K562 (cell line): Measurements from ENCODE around the gene DDX54. TPM values are rescaled to one million over a fixed set of nuclear protein-coding genes. Genes with fewer than 3 reads are reported as not detected.

Experiments
- BHLHE40 ChIP-seq: IDR thresholded peaks from 2 replicates; pipeline ENCODE4 v1.6.1; 2011; ENCODE audit warnings: low read length, improper control_type of control experiment
- HNRNPLL ChIP-seq: fragments of 200-400 bp; formaldehyde crosslinking; IDR thresholded peaks from 2 replicates; pipeline ENCODE4 v1.6.1; 2017; ENCODE audit warnings: low read length, low read depth, mild to moderate bottlenecking; ENCODE audit not compliant: poor library complexity, severe bottlenecking
- KAT2B ChIP-seq: IDR thresholded peaks from one replicate; pipeline ENCODE4 v1.6.1; 2012; ENCODE audit warnings: low read depth, mild to moderate bottlenecking, control low read depth, inconsistent platforms, low read length, moderate library complexity
- MTA2 ChIP-seq: fragments of 450-650 bp; IDR thresholded peaks from 2 replicates; pipeline ENCODE4 v1.6.1; 2016; ENCODE audit warnings: low read depth
- NFE2 ChIP-seq: IDR thresholded peaks from 2 replicates; pipeline ENCODE4 v1.6.1; 2014; ENCODE audit warnings: antibody characterized with exemption, low read depth
- NONO ChIP-seq, 2 experiments: fragments of 200-400 bp in 1 of 2; fragments of 450-650 bp in 1 of 2; formaldehyde crosslinking in 1 of 2; IDR thresholded peaks; 2 replicates each; pipeline ENCODE4 v1.6.1; 2017; ENCODE audit warnings: low read depth in 2 of 2, mild to moderate bottlenecking in 2 of 2, moderate library complexity in 2 of 2, low read length in 1 of 2
- SP2 ChIP-seq: IDR thresholded peaks from 2 replicates; pipeline ENCODE4 v1.6.1; 2011; ENCODE audit warnings: mild to moderate bottlenecking, low read depth, low read length, moderate library complexity; ENCODE audit not compliant: poor library complexity, severe bottlenecking; ENCODE audit errors: extremely low read depth
- SRSF1 ChIP-seq: fragments of 200-400 bp; formaldehyde crosslinking; IDR thresholded peaks from 2 replicates; pipeline ENCODE4 v1.6.1; 2017; ENCODE audit warnings: mild to moderate bottlenecking, low read depth, low read length, moderate library complexity
- STAG1 ChIP-seq: sonication (generic); formaldehyde crosslinking; IDR thresholded peaks from 2 replicates; pipeline ENCODE4 v1.5.0; 2020; ENCODE audit warnings: missing genetic modification reagents, borderline replicate concordance
- TAF1 ChIP-seq: IDR thresholded peaks from 2 replicates; pipeline ENCODE4 v1.6.1; 2011; ENCODE audit warnings: mild to moderate bottlenecking, low read length, moderate library complexity; ENCODE audit not compliant: insufficient read depth, control insufficient read depth, severe bottlenecking; ENCODE audit errors: extremely low read depth
- TEAD1 ChIP-seq, 2 experiments: fragments of 450-650 bp in 1 of 2; sonication (generic) in 1 of 2; formaldehyde crosslinking; IDR thresholded peaks; 2 replicates each; pipeline versions ENCODE4 v1.4.0 to v1.8.0; 2020 to 2022; ENCODE audit warnings: mild to moderate bottlenecking in 2 of 2, missing genetic modification reagents in 1 of 2
- ZC3H11A ChIP-seq: IDR thresholded peaks from 2 replicates; pipeline ENCODE4 v1.6.1; 2012; ENCODE audit warnings: low read depth, low read length, improper control_type of control experiment
- ZSCAN32 ChIP-seq: fragments of 450-650 bp; formaldehyde crosslinking; IDR thresholded peaks from 2 replicates; pipeline ENCODE4 v1.4.0; 2020; ENCODE audit warnings: mild to moderate bottlenecking, moderate library complexity
- polyA plus RNA-seq, 8 experiments: library from polyadenylated mRNA; depleted of rRNA in 4 of 8; stranded (reverse) in 5 of 8; unstranded in 3 of 8; fragments of >200 nt; fragmentation: Nextera tagmentation in 2 of 8; fragmentation: Illumina TruSeq in 1 of 8; extraction: Ambion mirVana in 2 of 8; extraction: Trizol in 1 of 8; gene quantifications; 2 replicates each; pipeline versions ENCODE4 v1.2.1 to v1.2.3, GENCODE V29; 2011 to 2014; ENCODE audit warnings: inconsistent platforms in 1 of 8, missing spikeins in 1 of 8
- total RNA-seq, 7 experiments: library from RNA; depleted of rRNA in 6 of 7; stranded (reverse); fragments of >200 nt in 6 of 7; fragmentation: Illumina TruSeq in 2 of 7; extraction: Trizol in 2 of 7; gene quantifications; 2 replicates each; pipeline versions ENCODE4 v1.2.1 to v1.2.3, GENCODE V29; 2011 to 2021; ENCODE audit warnings: low replicate concordance in 1 of 7
- TF ChIP-seq, protein P1 (sequence below): sonication (generic); formaldehyde crosslinking; IDR thresholded peaks from 2 replicates; pipeline ENCODE4 v1.8.0; 2023; ENCODE audit warnings: missing genetic modification reagents, mild to moderate bottlenecking, borderline replicate concordance
- TF ChIP-seq, protein P2 (sequence below): fragments of 450-650 bp; IDR thresholded peaks from 2 replicates; pipeline ENCODE4 v1.7.1; 2018; ENCODE audit warnings: mild to moderate bottlenecking, low read depth; ENCODE audit not compliant: partially characterized antibody
- TF ChIP-seq, protein P3 (sequence below): fragments of 450-650 bp; IDR thresholded peaks from 2 replicates; pipeline ENCODE4 v1.6.1; 2014; ENCODE audit warnings: low read depth, mild to moderate bottlenecking, moderate library complexity, borderline replicate concordance
- TF ChIP-seq, protein P4 (sequence below), 2 experiments: fragments of 450-650 bp; IDR thresholded peaks; 2 replicates each; pipeline ENCODE4 v1.6.1; 2016

DDX54 gene
- total and polyA plus RNA-seq, 9 of the 15 experiments (the other 6 are each of a cell fraction or from before 2014, with no cell fraction given), result 1.4 to 135 (median 51.4) TPM

GRCh38 chr12:113184900-113185179 lies 438 bp downstream of the DDX54 start (continued):
- 0 out of 4 replicates have a peak, but pooled peaks of 1 of the 2 experiments have one; percentile 4 for TF ChIP-seq TEAD1 (CRISPR knock-in tag; IDR thresholded peaks at IDR 0.05)
- no peak for TF ChIP-seq ZSCAN32
- no peak for TF ChIP-seq ZC3H11A
- TF ChIP-seq KAT2B, result no peak
- TF ChIP-seq SP2, result peak; percentile 70
- TF ChIP-seq, protein P1, sequence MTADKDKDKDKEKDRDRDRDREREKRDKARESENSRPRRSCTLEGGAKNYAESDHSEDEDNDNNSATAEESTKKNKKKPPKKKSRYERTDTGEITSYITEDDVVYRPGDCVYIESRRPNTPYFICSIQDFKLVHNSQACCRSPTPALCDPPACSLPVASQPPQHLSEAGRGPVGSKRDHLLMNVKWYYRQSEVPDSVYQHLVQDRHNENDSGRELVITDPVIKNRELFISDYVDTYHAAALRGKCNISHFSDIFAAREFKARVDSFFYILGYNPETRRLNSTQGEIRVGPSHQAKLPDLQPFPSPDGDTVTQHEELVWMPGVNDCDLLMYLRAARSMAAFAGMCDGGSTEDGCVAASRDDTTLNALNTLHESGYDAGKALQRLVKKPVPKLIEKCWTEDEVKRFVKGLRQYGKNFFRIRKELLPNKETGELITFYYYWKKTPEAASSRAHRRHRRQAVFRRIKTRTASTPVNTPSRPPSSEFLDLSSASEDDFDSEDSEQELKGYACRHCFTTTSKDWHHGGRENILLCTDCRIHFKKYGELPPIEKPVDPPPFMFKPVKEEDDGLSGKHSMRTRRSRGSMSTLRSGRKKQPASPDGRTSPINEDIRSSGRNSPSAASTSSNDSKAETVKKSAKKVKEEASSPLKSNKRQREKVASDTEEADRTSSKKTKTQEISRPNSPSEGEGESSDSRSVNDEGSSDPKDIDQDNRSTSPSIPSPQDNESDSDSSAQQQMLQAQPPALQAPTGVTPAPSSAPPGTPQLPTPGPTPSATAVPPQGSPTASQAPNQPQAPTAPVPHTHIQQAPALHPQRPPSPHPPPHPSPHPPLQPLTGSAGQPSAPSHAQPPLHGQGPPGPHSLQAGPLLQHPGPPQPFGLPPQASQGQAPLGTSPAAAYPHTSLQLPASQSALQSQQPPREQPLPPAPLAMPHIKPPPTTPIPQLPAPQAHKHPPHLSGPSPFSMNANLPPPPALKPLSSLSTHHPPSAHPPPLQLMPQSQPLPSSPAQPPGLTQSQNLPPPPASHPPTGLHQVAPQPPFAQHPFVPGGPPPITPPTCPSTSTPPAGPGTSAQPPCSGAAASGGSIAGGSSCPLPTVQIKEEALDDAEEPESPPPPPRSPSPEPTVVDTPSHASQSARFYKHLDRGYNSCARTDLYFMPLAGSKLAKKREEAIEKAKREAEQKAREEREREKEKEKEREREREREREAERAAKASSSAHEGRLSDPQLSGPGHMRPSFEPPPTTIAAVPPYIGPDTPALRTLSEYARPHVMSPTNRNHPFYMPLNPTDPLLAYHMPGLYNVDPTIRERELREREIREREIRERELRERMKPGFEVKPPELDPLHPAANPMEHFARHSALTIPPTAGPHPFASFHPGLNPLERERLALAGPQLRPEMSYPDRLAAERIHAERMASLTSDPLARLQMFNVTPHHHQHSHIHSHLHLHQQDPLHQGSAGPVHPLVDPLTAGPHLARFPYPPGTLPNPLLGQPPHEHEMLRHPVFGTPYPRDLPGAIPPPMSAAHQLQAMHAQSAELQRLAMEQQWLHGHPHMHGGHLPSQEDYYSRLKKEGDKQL (CRISPR knock-in tag), result 0 out of 2 replicates have a peak, but pooled peaks have one; percentile 77
- peak; percentile 41; the same call in 1 of the 2 replicates for TF ChIP-seq BHLHE40
- TF ChIP-seq SRSF1, result no peak
- TF ChIP-seq, protein P2, sequence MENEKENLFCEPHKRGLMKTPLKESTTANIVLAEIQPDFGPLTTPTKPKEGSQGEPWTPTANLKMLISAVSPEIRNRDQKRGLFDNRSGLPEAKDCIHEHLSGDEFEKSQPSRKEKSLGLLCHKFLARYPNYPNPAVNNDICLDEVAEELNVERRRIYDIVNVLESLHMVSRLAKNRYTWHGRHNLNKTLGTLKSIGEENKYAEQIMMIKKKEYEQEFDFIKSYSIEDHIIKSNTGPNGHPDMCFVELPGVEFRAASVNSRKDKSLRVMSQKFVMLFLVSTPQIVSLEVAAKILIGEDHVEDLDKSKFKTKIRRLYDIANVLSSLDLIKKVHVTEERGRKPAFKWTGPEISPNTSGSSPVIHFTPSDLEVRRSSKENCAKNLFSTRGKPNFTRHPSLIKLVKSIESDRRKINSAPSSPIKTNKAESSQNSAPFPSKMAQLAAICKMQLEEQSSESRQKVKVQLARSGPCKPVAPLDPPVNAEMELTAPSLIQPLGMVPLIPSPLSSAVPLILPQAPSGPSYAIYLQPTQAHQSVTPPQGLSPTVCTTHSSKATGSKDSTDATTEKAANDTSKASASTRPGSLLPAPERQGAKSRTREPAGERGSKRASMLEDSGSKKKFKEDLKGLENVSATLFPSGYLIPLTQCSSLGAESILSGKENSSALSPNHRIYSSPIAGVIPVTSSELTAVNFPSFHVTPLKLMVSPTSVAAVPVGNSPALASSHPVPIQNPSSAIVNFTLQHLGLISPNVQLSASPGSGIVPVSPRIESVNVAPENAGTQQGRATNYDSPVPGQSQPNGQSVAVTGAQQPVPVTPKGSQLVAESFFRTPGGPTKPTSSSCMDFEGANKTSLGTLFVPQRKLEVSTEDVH, result no peak
- TF ChIP-seq, protein P3, sequence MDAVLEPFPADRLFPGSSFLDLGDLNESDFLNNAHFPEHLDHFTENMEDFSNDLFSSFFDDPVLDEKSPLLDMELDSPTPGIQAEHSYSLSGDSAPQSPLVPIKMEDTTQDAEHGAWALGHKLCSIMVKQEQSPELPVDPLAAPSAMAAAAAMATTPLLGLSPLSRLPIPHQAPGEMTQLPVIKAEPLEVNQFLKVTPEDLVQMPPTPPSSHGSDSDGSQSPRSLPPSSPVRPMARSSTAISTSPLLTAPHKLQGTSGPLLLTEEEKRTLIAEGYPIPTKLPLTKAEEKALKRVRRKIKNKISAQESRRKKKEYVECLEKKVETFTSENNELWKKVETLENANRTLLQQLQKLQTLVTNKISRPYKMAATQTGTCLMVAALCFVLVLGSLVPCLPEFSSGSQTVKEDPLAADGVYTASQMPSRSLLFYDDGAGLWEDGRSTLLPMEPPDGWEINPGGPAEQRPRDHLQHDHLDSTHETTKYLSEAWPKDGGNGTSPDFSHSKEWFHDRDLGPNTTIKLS, result peak; percentile 26; the same call in 1 of the 2 replicates
- TF ChIP-seq MTA2, result no peak
- TF ChIP-seq, protein P4, sequence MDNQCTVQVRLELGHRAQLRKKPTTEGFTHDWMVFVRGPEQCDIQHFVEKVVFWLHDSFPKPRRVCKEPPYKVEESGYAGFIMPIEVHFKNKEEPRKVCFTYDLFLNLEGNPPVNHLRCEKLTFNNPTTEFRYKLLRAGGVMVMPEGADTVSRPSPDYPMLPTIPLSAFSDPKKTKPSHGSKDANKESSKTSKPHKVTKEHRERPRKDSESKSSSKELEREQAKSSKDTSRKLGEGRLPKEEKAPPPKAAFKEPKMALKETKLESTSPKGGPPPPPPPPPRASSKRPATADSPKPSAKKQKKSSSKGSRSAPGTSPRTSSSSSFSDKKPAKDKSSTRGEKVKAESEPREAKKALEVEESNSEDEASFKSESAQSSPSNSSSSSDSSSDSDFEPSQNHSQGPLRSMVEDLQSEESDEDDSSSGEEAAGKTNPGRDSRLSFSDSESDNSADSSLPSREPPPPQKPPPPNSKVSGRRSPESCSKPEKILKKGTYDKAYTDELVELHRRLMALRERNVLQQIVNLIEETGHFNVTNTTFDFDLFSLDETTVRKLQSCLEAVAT (IDR thresholded peaks at IDR 0.05), result no peak
- no peak for TF ChIP-seq STAG1 (CRISPR knock-in tag)
- peak in 1 of 2 experiments; percentile 9; a peak in 1 of 4 replicates for TF ChIP-seq NONO (IDR thresholded peaks at IDR 0.05; ENCODE audit: low read depth in 2 of 2, low read length in 1 of 2)
- TF ChIP-seq TAF1, result no peak
- TF ChIP-seq HNRNPLL, result no peak
- TF ChIP-seq NFE2, result no peak
